Activated naive CD4-positive, alpha-beta T cell treated with Interleukin-2 at 50 U/mL for 16 hours (primary cell): ENCODE results near the gene FOXI3.

ENCODE experiments used
- DNase-seq: peaks from one replicate; pipeline ENCODE4 v3.0.0-alpha.2; 2020

Gene FOXI3

DNA sequence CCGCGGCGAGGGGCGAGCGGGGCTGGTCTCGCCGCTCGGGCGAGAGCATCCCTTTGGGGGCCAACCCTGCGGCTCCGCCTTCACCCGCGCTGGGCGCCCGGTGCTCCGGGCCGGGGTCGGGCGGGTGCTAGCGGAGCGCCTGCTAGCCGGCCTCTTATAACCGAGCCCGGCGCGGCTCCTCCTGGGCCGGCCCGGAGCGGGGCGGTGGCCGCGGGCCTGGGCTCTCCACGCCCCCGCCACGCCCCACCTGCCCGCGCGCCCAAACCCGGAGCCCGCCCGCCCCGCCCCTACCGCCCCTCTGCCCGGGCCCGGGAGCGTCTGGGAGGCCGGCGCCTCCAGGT is at the start of gene FOXI3:
TSS of gene FOXI3 (minus strand) at position 129 of the 341 bp plus-strand sequence. CDS start 158 bp downstream, outside the sequence.
- DNase-seq = no peak

DNA sequence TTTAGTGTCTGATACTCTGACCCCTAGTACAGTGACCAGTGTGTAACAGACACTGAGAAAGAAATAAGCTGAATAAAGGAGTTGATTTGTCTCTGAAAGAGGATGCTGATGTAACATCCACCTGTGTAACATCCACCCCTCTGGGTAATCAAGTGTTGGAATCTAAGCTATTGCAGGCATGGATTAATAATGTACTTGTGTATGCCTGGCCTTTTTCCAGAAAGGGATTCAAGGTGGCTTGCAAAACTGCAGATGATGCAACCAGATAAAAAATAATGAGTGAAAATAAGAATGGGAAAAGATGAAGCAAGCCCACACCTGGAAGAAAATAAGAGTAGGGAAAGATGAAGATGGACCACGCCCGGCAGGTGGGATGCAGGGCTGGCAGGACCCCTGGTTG is 48.2 kb upstream of the FOXI3 start:
- DNase-seq = no peak

DNA sequence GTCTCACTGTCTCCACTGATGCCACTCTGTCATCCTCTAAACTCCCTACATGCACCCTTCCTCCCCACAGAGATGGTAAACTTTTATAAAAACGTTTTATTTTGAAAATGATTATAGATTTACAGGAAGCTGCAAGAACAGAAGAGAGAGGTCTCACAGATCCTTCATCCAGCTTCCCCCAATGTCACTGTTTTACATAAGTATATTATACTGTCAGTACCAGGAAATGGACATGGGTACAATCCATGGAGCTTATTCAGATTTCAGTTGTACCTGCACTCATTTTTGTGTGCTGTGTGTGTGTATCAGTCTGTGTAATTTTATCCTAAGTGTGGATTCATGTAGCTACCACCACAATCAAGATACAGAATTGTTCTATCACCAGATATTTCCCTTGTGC is 46.7 kb upstream of the FOXI3 start:
- no peak for DNase-seq

DNA sequence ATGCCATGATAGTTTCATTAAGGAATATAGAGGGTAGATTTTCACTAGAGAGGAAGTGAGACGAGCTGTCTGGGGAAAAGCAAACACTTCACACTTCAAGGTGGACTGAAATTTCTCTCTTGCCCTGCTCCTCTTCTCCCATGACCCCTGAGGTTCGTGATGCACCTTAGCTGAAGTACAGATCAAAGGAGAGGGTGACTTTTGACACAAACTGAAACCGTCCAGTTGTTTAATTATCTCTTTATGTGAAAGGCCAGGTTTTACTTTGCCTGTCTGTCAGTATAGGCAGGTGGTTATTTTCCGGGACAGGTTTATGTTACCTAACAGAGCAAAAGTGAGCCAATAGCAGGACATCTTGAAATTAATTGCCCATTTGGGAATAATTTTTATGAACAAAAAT is 41.0 kb upstream of the FOXI3 start:
- DNase-seq = no peak

DNA sequence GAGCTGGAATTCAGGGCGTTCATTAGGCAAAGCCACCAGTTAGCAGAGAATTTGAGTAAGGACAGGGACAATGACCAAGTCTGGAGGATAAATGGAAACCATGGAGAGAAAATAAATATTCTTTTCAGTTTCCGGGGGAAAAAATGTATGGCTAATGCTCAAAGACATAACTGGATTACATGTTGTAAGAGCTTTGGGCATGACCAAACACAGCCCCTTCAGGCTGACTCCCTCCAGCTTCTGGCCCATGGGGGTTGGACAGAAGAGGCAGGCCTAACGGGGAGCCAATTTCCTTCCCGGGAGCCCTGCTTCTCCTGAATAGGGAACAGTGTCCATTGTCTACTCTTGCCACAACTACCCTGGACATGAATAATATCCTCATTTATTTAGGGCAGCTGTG is 39.5 kb upstream of the FOXI3 start:
- DNase-seq = no peak

DNA sequence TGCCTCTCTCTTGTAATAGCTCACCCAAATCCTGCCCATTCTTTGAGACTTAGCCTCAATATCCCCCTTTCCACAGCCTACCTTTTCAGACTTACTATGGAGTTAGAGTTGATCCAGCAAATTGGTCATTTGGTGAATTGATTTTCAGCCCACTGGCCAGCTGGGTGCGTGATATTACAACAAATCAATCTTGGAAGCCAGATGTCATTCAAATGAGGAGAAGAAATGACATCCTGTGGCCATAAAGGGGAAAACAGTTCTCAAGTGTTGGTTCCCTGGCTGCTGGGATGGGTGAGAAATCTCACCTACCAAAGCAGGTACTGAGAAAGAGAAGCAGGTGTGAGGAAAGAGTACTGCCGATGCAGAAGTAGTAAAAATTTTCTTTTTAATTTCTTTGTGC is 36.7 kb upstream of the FOXI3 start:
- DNase-seq = no peak

DNA sequence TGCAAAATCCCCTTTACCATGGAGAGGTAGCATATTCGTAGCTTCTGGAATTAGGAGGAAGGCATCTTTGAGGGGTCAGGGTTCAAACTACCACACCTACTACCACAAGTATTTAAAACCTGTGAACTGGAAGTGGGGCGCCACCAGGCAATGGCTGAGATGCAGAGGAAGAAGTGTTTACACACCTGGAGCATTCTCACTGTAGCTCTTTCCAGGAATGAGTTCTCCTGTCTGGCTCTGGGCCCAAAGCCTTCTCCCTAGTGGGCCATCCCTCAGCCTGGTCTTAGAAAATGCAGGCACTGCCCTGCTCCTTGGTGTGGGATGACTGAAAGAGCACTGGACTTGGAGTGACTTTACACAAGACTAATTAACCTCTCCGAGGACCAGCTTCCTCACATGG is 30.7 kb upstream of the FOXI3 start:
- no peak for DNase-seq

DNA sequence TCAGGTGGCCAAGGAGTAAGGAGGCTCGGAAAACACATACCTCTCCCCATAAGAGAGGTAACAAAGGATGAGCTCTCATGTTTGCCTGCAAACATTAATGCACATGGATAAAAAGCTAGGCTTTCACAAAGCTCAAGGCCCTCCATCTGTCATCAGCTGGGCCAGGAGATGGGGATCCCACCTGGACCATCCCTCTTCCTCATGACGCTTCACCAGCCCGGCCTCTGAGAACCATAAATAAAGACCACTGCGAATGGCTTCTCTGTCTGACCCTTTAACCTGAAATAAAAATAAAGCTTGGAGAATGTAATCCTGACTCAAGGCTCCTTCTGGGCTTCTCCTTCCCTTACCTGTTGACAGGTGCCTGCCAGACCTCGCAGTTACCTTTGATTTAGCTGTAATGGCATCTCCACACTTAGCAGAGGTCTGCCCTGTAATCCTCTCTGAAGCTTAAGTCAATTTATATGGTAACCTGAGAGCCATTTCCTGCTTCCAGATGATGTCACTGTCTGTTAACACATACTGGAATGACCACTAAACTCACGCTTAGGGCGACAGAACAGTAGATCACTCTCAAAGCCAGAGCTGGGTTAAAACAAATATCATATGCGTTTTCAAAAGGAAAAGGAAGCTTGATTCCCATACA is 29.3 kb upstream of the FOXI3 start:
- no peak for DNase-seq

DNA sequence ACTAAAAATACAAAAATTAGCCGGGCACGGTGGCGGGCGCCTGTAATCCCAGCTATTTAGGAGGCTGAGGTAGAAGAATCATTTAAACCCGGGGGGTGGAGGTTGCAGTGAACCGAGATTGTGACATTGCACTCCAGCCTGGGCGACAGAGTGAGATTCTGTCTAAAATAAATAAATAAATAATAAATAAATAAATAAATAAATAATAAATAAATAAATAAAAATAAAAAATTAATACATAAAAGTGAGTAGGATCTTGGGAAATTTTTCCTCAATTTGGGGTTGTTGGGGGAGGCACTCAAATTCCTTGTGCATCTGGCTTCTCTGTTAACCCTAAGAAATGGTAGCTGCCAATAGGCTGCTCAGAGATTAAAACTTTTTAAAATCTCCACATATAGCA is 20.3 kb upstream of the FOXI3 start:
- no peak for DNase-seq

DNA sequence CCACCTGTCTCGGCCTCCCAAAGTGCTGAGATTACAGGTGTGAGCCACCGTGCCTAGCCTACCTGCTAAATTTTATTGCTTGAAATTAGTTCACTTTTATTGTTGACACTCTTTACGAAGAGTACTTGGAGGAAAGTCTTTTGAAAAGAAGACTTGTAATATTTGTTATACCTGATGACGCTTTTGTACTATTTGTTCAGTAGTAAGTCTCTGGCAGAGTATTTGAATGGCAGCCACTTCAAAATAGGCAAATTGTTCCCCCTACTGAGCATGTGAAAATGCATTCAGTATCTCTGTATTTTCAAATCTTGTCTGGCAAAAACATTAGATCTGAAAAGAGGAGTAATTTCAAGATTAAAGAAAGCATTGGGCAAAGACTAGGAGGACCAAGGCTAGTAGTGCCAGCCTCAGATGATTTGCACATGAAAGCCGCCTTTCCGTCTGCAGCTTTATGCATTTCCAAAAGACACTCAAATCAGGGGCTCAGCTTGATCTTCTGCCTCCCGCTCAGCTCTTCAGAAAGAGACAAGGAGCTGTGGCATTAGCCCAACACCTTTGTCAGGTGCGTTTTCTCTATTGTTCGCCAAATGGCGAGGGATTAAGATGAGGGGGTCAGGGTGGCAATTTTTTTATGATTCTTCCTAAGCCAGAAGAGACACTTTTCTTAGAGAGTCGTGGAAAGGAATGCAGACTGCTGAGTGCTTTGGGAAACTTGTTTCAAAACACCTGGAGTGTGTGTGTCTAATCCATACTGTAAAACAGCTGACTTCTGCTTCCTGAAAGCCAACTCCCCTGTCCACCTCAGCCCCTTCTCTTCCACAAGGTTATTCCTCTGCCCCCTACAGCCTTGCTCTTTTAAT is 18.8 kb upstream of the FOXI3 start:
- DNase-seq = no peak

DNA sequence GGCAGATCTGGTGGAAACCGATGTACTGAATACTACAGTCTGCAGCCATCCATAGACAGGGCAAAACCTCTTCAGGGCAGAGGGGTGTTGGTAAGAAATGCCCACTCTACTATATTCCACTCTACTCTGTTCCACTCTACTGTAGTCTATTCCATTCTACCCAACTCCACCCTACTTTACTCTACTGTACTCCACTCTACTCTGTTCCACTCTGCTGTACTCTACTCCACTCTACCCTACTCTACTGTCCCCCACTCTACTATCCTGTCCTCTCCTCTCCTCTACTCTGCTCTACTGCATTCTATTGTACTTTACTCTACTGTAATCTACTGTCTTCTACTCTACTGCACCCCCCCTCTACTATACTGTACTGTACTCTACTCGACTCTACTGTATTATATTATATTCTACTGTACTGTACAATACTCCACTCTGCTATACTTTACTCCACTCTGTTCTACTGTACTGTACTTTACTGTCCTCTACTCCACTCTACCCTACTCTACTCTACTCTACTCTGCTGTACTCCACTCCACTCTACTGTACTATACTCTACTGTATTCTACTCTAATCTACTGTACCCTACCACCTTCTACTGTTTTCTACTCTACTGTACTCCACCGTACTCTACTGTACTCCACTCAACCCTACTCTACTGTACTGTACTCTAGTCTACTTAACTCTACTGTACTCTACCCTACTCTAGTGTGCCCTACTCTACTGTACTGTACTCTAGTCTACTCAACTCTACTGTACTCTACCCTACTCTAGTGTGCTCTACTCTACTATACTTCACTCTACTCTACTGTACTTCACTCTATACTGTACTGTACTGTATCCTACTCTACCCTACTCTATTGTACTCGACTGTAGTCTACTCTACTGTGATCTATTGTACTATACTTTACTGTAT is 17.0 kb upstream of the FOXI3 start:
- no peak for DNase-seq

DNA sequence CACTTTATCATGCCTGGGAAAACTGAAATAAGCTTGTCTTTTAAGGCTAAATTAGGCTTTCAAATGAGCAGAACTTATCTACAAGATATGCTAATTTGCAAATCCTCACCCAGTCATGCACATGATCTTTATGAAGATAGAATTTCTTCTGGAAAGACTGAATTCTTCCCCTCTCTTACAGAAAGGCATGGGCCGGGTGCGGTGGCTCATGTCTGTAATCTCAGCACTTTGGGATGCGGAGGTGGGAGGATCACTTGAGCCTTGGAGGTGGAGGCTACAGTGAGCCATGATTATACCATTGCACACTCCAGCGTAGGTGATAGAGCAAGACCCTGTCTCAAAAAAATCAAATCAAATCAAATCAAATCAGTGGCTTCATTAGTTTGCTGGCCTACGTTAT is 11.7 kb upstream of the FOXI3 start:
- no peak for DNase-seq

DNA sequence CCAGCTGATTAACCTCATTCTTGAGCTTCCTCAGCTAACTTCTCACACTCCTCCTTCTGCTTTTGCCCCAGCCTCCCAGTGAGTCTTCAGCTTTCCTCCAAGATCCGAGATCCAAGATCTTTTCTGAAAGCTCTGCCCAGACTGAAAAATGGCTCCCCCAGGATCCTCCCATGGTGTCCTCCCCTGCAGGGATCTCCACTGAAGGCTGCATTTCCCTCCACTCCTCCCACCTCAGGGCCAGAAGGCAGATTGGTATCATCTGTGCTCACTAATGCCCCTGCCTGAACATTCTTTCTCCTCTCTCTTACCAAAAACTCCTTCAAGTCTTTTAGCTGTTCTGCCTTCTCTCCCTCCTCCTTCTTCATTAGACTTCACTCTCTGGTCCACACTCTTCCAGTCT is 6.1 kb upstream of the FOXI3 start:
- DNase-seq = no peak

DNA sequence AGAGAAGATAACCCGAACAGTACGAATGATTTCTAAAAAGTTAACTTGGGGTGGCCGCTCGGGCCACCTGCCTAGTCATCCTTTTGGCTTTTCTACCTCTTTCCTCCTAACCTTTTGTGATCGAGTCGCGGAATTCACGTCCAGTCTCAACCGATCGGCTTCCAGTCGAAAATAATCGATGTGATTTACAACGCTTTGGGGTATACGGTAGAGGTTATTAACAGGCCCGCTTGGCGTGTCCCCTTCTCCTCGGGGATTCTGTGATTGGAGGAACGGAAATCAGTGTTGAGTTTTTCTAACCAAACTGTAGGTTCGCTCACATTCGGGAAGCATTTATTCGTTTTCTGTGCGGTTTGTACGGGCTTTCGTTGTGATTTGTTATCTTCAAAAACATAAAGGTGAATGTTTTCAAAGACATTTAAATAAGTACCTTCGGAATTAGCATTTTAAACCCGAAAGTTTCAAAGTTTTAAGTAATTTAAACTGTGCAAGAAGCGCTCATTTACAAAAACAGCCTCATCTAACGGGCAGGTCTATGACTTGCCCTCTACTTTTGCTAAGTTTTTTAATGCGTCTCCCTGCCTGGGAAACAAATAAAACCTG is 588 bp upstream of the FOXI3 start:
- peak; percentile 3 for DNase-seq

DNA sequence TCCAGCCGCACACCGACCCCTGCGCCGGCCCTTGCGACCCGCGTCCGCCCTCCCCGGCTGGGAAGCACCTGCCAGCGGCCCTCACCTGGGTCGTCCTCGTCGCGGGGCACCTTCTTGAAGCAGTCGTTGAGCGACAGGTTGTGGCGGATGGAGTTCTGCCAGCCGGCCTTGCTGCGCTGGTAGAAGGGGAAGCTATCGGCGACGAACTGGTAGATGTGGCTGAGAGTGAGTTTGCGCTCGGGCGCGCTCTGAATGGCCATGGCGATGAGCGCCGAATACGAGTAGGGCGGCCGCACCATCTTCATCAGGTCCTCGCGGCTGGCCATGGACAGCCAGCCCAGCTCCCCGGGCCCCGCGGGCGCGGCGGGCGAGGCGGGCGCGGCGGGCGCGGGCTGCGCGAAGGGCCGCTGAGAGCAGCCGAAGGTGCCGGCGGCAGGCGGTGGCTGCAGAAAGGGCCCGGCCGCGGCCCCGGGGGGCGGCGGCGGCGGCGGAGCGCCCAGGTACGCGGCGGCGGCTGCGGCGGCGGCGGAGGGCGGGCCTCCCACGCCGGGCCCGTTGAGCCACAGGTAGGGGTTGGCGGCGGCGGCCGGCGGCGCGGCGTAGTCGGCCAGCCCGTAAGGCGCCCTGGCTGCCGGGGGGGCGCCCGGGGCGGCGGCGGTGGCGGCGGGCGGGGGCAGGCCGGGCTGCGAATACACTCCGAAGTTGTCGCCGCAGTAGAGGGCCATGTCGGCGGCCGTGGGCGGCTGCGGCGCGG is 505 bp downstream of the FOXI3 start:
- peak; percentile 16 for DNase-seq

DNA sequence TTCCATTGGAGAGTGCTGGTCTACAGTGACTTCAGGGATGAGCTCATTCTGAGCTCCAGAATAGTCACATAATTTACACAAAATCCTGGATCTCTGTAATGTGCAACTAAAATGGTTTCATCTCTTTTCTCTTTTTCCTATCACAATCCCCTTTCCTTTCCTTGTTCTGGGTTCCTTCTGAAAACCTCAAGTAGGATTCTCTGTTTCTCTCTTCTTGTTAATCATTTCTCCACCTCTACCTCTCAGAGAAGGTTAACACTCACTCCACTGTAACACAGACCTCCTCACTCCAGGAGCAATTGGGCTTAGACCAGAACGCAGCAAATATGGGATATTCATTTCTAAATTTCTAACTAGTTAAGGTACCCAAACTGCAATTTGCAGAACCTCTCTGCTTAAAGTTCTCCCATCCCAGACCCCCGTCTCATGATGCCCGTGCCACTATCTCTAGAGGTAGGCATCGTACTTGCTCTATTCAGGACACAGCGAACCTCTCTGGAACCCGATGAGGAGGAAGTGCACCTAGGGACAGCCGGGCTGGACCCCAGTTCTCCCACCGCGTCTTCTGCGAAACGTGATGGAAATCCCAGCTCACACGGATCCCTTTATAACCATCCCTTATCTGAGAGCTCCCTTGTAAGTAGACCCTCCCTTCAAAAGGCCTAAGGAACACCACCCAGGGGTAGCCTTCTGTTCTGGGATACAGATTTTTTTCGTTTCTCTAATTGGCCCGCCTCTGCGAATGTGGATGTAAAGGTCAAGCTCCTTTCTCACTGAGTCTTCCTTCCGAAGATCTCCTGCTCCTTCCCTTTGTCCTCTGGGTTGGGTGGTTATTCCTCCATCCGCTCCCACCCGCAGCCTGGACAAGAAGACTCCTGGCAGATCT is 1.3 kb downstream of the FOXI3 start:
- no peak for DNase-seq

DNA sequence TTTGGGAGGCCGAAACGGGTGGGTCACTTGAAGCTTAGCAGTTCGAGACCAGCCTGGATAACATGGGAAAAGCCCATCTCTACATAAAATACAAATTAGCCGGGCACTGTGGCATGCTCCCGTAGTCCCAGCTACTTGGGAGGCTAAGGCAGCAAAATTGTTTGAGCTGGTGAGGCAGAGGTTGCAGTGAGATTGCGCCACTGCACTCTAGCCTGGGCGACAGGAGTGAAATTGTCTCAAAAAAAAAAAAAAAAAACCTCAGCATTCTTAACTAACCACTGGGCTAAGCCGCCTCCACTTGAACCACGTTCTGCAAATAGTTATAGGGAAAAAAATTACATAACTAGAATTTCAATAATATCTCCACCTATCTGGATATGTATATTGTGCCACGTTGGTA is 2.3 kb downstream of the FOXI3 start:
- no peak for DNase-seq

DNA sequence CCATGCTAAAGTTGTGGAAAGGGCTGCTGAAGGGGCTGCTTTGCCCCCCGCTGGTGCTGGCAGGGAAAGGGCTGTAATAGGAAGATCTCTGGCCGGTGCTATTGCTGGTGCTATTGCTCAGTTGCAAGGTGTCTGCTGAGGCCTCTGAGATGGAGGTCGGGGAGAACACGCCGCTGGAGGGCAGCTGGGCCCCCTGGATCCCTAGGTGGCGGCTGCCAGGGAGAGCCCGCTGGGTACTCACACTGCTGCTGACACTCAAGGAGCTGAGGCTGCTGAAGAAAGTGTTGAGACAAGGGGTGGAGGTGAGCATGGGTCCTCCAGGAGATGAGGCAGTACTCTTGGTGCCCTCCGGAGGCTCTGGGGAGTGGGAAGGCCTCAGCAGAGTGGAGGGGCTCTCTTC is 4.2 kb downstream of the FOXI3 start:
- DNase-seq = no peak

DNA sequence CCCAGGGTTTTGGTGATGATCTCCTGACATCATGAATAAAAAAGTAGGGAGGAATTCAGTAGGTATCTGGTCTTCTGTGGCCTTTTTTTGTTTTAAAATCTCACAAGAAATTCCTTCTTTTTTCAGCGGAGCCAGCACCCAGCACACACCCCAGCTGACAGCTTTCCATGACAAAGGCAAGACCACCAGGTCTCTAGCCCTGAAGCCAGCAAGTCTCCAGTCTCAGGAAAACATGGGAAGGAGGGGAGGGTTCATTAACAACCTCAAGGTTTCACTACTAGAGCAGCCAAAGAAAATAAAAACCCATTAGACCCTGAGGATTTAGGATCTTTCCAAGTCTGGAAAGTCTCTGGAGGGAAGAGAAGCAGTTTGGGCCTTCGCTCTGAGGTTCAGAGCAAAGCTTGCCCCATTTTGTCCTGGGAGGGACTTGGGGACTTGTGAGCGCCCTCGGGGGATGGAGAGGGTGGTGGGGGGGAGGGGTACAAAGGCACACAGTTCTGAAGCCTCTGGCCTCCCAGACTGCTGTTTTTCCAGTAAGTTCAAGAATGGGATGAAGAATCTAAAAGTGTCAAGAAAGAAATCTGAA is 9.0 kb downstream of the FOXI3 start:
- no peak for DNase-seq

DNA sequence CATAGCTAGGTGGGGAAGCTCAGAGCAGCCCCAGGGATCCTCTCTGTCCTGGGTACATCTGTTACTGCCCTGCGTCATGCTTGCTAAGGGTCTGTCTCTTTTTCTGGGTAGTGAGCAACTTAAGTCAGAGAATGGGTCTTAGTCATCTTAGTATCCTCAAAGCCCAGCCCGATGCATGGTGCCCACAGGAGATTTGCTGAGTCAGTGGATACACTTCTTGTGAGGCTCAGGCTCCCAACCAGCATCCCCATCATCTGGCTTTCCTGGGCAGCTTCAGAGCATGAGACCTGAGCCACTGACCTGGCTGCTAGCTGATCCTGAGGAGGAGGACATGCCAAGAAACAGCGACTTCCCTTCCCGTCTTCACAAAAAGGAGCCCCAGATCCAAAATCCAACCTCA is 10.0 kb downstream of the FOXI3 start:
- DNase-seq = no peak

DNA sequence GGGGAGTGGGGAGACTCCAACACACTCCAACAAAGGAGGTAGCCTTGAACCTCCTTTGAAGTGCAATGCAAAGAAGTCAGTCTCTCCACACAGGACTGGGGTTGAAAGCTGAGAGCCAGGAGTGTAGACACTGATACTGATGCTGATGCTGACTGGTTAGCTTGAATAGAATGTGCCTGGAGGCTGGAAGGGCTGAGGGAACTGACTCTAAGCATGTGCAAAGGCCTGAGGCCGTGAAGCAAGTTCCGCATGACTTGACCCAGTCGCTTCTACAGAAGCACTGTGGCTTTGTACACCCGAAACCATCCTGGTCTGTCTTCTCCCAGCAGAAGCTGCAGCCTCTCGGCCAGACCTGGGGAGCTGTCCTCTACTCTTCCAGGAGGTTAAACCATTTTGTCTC is 10.4 kb downstream of the FOXI3 start:
- DNase-seq = no peak
